ENCODE data around the gene INSIG1. TPM values are rescaled to one million over a fixed set of nuclear protein-coding genes. Genes with fewer than 3 reads are reported as not detected.
A peak's percentile ranks its signal among the peaks of the same experiment; 100 is the strongest.

Gene INSIG1
- total RNA-seq, 4 donors from 2014 or later = 24.7 to 77.6 (median 64.6) TPM

DNA sequence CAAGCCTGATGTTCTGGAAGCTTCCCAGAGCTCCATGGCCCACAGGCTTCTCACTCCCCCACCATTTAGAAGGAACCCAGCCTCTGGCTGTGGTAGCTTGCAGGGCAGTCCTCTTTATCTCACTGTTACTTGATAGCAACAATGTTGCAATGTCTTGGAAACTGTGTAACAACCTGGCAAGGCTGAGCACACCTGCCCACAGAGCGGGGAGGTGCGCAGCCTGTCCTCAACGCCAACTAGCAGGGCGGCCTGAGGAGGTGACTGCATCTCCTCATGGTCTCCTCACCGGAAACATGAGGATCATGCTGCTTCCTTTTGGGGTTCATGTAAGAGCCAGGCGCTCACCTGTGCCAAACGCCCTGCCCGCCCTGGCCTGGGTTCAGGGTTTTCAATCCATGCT, 43.7 kb upstream of the INSIG1 start:
- no peak for DNase-seq
- TF ChIP-seq POLR2A (IDR thresholded peaks at IDR 0.05) = no peak
- no peak for TF ChIP-seq CTCF (IDR thresholded peaks at IDR 0.05)
- 83% methylated on average over 6 of the region's 8 CpGs; no CpG with 5 or more reads in 1 of the 2 donors for WGBS, 2 donors
- no peak overlapping the region for H3K27ac ChIP-seq
- H3K36me3 ChIP-seq = no peaks in the 10 kb centered on the region
- intact Hi-C loops (cut with DNase I) = no loop called here
- H3K9me3 ChIP-seq = no peaks in the 10 kb centered on the region
- H3K27me3 ChIP-seq = peaks cover 0 to 80% (median 0%) of the 10 kb centered on the region in 4 donors
- H3K4me3 ChIP-seq = no peak overlapping the region
- H3K4me1 ChIP-seq = peaks cover 8 to 23% (median 9%) of the 10 kb centered on the region in 3 donors

- WGBS, 2 donors = 93 to 95% methylated on average over 5 to 8 of the region's 10 CpGs
- Histone ChIP-seq H3K27ac (no peak overlapping the region), H3K9me3 (no peaks in the 10 kb centered on the region), H3K27me3 (peaks cover 0 to 80% (median 0%) of the 10 kb centered on the region in 4 donors), H3K36me3 (no peaks in the 10 kb centered on the region), H3K4me3 (no peak overlapping the region), H3K4me1 (peaks cover 8 to 23% (median 9%) of the 10 kb centered on the region in 3 donors)
- TF ChIP-seq CTCF (IDR thresholded peaks at IDR 0.05) = no peak
- TF ChIP-seq POLR2A (IDR thresholded peaks at IDR 0.05) = no peak
- DNase-seq = no peak
- intact Hi-C loops (cut with DNase I) = no loop called here
Measured at GRCh38 chr7:155255071-155255470, 42.6 kb upstream of the INSIG1 start.

DNA sequence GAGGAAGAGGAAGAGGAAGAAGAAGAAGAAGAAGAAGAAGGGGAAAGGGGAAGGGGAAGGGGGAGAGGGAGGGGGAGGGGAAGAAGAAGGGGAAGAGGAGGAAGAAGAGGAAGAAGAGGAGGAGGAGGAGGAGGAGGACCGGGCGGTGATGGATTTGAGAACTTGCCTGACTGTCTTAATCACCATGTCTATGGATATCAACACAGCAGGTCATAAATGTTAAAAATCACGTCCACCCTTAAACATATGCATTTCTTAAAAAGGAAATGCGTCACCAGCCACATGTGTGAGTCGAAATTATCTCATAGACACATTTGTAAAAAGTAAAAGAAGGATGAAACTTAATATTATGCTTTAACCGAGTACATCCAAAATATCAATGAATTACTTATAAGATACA, 42.1 kb upstream of the INSIG1 start:
- no peaks in the 10 kb centered on the region for H3K9me3 ChIP-seq
- H3K36me3 ChIP-seq = no peaks in the 10 kb centered on the region
- H3K27ac ChIP-seq = no peak overlapping the region
- WGBS, 2 donors = 75 to 76% methylated on average over 6 of the region's 6 CpGs
- no peak overlapping the region for H3K4me3 ChIP-seq
- TF ChIP-seq CTCF (IDR thresholded peaks at IDR 0.05) (no peak), POLR2A (IDR thresholded peaks at IDR 0.05) (no peak)
- peaks cover 8 to 23% (median 9%) of the 10 kb centered on the region in 3 donors for H3K4me1 ChIP-seq
- peaks cover 0 to 80% (median 0%) of the 10 kb centered on the region in 4 donors for H3K27me3 ChIP-seq
- intact Hi-C loops (cut with DNase I) = no loop called here
- DNase-seq = no peak

GRCh38 chr7:155256081-155256760, 41.5 kb upstream of the INSIG1 start:
- H3K36me3 ChIP-seq = no peaks in the 10 kb centered on the region
- no peak for DNase-seq
- intact Hi-C loops (cut with DNase I) = no loop called here
- peaks cover 8 to 23% (median 9%) of the 10 kb centered on the region in 3 donors for H3K4me1 ChIP-seq
- peaks cover 0 to 80% (median 0%) of the 10 kb centered on the region in 4 donors for H3K27me3 ChIP-seq
- H3K27ac ChIP-seq = no peak overlapping the region
- 87 to 90% methylated on average over 9 to 10 of the region's 18 CpGs for WGBS, 2 donors
- no peak overlapping the region for H3K4me3 ChIP-seq
- H3K9me3 ChIP-seq = no peaks in the 10 kb centered on the region
- no peak for TF ChIP-seq POLR2A (IDR thresholded peaks at IDR 0.05)
- TF ChIP-seq CTCF (IDR thresholded peaks at IDR 0.05) = no peak

GRCh38 chr7:155256761-155257481, 40.8 kb upstream of the INSIG1 start:
- intact Hi-C loops (cut with DNase I) = no loop called here
- Histone ChIP-seq H3K36me3 (no peaks in the 10 kb centered on the region), H3K27ac (peak overlapping the region in 3 of 4 donors; percentile 67 to 90 (median 81)), H3K4me1 (peaks cover 8 to 23% (median 9%) of the 10 kb centered on the region in 3 donors), H3K27me3 (peaks cover 0 to 80% (median 0%) of the 10 kb centered on the region in 4 donors), H3K9me3 (no peaks in the 10 kb centered on the region), H3K4me3 (peak overlapping the region in 1 of 4 donors; percentile 42)
- no peak for DNase-seq
- WGBS, 2 donors = 59 to 63% methylated on average over 8 of the region's 8 CpGs
- TF ChIP-seq POLR2A (IDR thresholded peaks at IDR 0.05) = no peak
- no peak for TF ChIP-seq CTCF (IDR thresholded peaks at IDR 0.05)

All from esophagus squamous epithelium (tissue), 5 donors.